Astrocyte (in vitro differentiated cells and primary cell): ENCODE results near the gene DEPDC7. TPM values are rescaled to one million over a fixed set of nuclear protein-coding genes. Genes with fewer than 3 reads are reported as not detected.

Experiments
- DNase-seq: peaks from one replicate; pipeline ENCODE4 v3.0.0-alpha.2; 2010; ENCODE audit warnings: low read depth
- FAIRE-seq: peaks from 2 replicates; lab custom pipeline; 2011; peaks lifted over from hg19 to GRCh38; lab: Jason Lieb, UNC
- H2AFZ ChIP-seq: 2 replicates; pipeline ENCODE4 v1.6.0; 2012; ENCODE audit warnings: low read depth, low read length, inconsistent platforms
- H3K27ac ChIP-seq: 2 replicates; pipeline ENCODE4 v1.5.1; 2011; ENCODE audit warnings: low read depth, low read length, inconsistent platforms
- H3K27me3 ChIP-seq: 2 replicates; pipeline ENCODE4 v1.6.0; 2011; ENCODE audit warnings: low read length, inconsistent platforms; ENCODE audit not compliant: insufficient read depth
- H3K36me3 ChIP-seq: 2 replicates; pipeline ENCODE4 v1.5.1; 2011; ENCODE audit warnings: low read length, inconsistent platforms; ENCODE audit not compliant: insufficient read depth
- H3K4me1 ChIP-seq: 2 replicates; pipeline ENCODE4 v1.5.1; 2011; ENCODE audit warnings: low read length, inconsistent platforms; ENCODE audit not compliant: insufficient read depth
- H3K4me2 ChIP-seq: 2 replicates; pipeline ENCODE4 v1.6.0; 2012; ENCODE audit warnings: low read length, inconsistent platforms
- H3K4me3 ChIP-seq: 2 replicates; pipeline ENCODE4 v1.5.1; 2011; ENCODE audit warnings: low read depth, mild to moderate bottlenecking, low read length, inconsistent platforms; ENCODE audit not compliant: insufficient read depth
- H3K79me2 ChIP-seq: 2 replicates; pipeline ENCODE4 v1.6.0; 2012; ENCODE audit warnings: mild to moderate bottlenecking, low read length, inconsistent platforms; ENCODE audit not compliant: insufficient read depth
- H3K9ac ChIP-seq: 2 replicates; pipeline ENCODE4 v1.6.0; 2012; ENCODE audit warnings: mild to moderate bottlenecking, low read length, inconsistent platforms
- H3K9me3 ChIP-seq: 2 replicates; pipeline ENCODE4 v1.5.1; 2012; ENCODE audit warnings: low read depth, mild to moderate bottlenecking, low read length, inconsistent platforms; ENCODE audit not compliant: insufficient read depth
- H4K20me1 ChIP-seq: 2 replicates; pipeline ENCODE4 v1.6.0; 2012; ENCODE audit warnings: low read length, inconsistent platforms; ENCODE audit not compliant: insufficient read depth
- H3K27ac Mint-ChIP-seq: one replicate; pipeline ENCODE4 v1.8.0; 2021; ENCODE audit warnings: mild to moderate bottlenecking, mixed read lengths; ENCODE audit not compliant: unreplicated experiment
- H3K27me3 Mint-ChIP-seq: one replicate; pipeline ENCODE4 v1.8.0; 2021; ENCODE audit warnings: low read depth, mixed read lengths; ENCODE audit not compliant: unreplicated experiment
- H3K36me3 Mint-ChIP-seq: one replicate; pipeline ENCODE4 v1.8.0; 2021; ENCODE audit warnings: low read depth, mixed read lengths; ENCODE audit not compliant: unreplicated experiment
- H3K4me1 Mint-ChIP-seq: one replicate; pipeline ENCODE4 v1.8.0; 2021; ENCODE audit warnings: low read depth, mixed read lengths; ENCODE audit not compliant: unreplicated experiment
- H3K4me3 Mint-ChIP-seq: one replicate; pipeline ENCODE4 v1.8.0; 2021; ENCODE audit warnings: mild to moderate bottlenecking, moderate library complexity, mixed read lengths; ENCODE audit not compliant: unreplicated experiment
- H3K9me3 Mint-ChIP-seq: one replicate; pipeline ENCODE4 v1.8.0; 2021; ENCODE audit warnings: mild to moderate bottlenecking, mixed read lengths; ENCODE audit not compliant: unreplicated experiment
- CTCF ChIP-seq: IDR thresholded peaks from 2 replicates; pipeline ENCODE4 v1.5.1; 2011; ENCODE audit warnings: low read depth, mild to moderate bottlenecking, inconsistent platforms, low read length, moderate library complexity; ENCODE audit not compliant: insufficient read depth
- EZH2 ChIP-seq: IDR thresholded peaks from 2 replicates; pipeline ENCODE4 v1.6.1; 2012; ENCODE audit warnings: mild to moderate bottlenecking, low read length, inconsistent platforms; ENCODE audit not compliant: insufficient read depth
- total RNA-seq: library from RNA; stranded (reverse); gene quantifications from 2 replicates; pipeline ENCODE4 v1.2.1, GENCODE V29; 2021

DEPDC7 gene
- total RNA-seq, 1 donor from 2014 or later = 3.7 TPM

- DNase-seq = peak; percentile 52
- peak overlapping the region; percentile 99 for H2AFZ ChIP-seq
- H3K4me2 ChIP-seq = peak overlapping the region; percentile 96
- peak overlapping the region; percentile 98 for H3K27ac ChIP-seq
- H3K79me2 ChIP-seq = peaks cover 21% of the 10 kb centered on the region
- no peaks in the 10 kb centered on the region for H3K9me3 ChIP-seq
- H4K20me1 ChIP-seq = no peaks in the 10 kb centered on the region
- peak overlapping the region; percentile 99 for H3K9ac ChIP-seq
- no peaks in the 10 kb centered on the region for H3K27me3 ChIP-seq
- peak overlapping the region; percentile 82 for H3K4me3 ChIP-seq
- H3K4me1 ChIP-seq = peaks cover 23% of the 10 kb centered on the region
- no peak for TF ChIP-seq CTCF
- no peak for TF ChIP-seq EZH2
- Mint-ChIP-seq H3K4me1 (peaks cover 8% of the 10 kb centered on the region), H3K27me3 (no peaks in the 10 kb centered on the region), H3K27ac (peak overlapping the region; percentile 86), H3K36me3 (peaks cover 9% of the 10 kb centered on the region), H3K4me3 (peak overlapping the region; percentile 90), H3K9me3 (no peaks in the 10 kb centered on the region)
- H3K36me3 ChIP-seq = no peaks in the 10 kb centered on the region
- no peak for FAIRE-seq
Measured at GRCh38 chr11:33040033-33040861, 24.6 kb downstream of the DEPDC7 start.

- Mint-ChIP-seq H3K9me3 (peaks cover 4% of the 10 kb centered on the region), H3K4me3 (peak overlapping the region; percentile 90), H3K4me1 (peaks cover 8% of the 10 kb centered on the region), H3K27me3 (no peaks in the 10 kb centered on the region), H3K36me3 (peaks cover 13% of the 10 kb centered on the region), H3K27ac (no peak overlapping the region)
- Histone ChIP-seq H3K4me3 (peak overlapping the region; percentile 82), H3K9me3 (no peaks in the 10 kb centered on the region), H3K4me2 (peak overlapping the region; percentile 96), H2AFZ (no peak overlapping the region), H3K9ac (peak overlapping the region; percentile 99), H3K27me3 (no peaks in the 10 kb centered on the region), H3K4me1 (peaks cover 23% of the 10 kb centered on the region), H3K79me2 (peaks cover 21% of the 10 kb centered on the region), H3K27ac (no peak overlapping the region), H3K36me3 (peaks cover 3% of the 10 kb centered on the region), H4K20me1 (no peaks in the 10 kb centered on the region)
- TF ChIP-seq EZH2 (no peak), CTCF (no peak)
- no peak for DNase-seq
- FAIRE-seq = no peak
Measured at GRCh38 chr11:33040862-33041453, 25.3 kb downstream of the DEPDC7 start.
